ENCODE measurements around the gene UBE2O.

- no peak for TF ChIP-seq CTCF (conservative IDR thresholded peaks at IDR 0.05; ENCODE audit: low read depth, low read length)
- TF ChIP-seq EZH2phosphoT487 (IDR thresholded peaks at IDR 0.05; ENCODE audit: borderline replicate concordance, low read length): no peak
- TF ChIP-seq EZH2 (IDR thresholded peaks at IDR 0.05; ENCODE audit: low read length, unreplicated experiment): no peak
These were observed 47.3 kb upstream of the UBE2O start for GRCh38 chr17:76500074-76500746.

Measured in PC-3 (cell line).